GM21390 (cell line): ENCODE data around the gene C6.

ENCODE experiments used
- ATAC-seq: cut with Tn5 transposase; IDR thresholded peaks from one replicate; pipeline ENCODE4 v1.9.1; 2021; ENCODE audit not compliant: unreplicated experiment

Gene C6

GRCh38 chr5:41127967-41128690 lies 85.2 kb downstream of the C6 start:
- ATAC-seq, result no peak

GRCh38 chr5:41122459-41122858 lies 90.9 kb downstream of the C6 start:
- no peak for ATAC-seq

- no peak for ATAC-seq
Measured at GRCh38 chr5:41120600-41120999, 92.7 kb downstream of the C6 start.

- ATAC-seq, result no peak
Measured at GRCh38 chr5:41118177-41118576, 95.2 kb downstream of the C6 start.

GRCh38 chr5:41115281-41115680 lies 98.1 kb downstream of the C6 start:
- no peak for ATAC-seq

- no peak for ATAC-seq
Measured at GRCh38 chr5:41112486-41113455, 100.6 kb downstream of the C6 start.

- no peak for ATAC-seq
Measured at GRCh38 chr5:41109186-41109585, 104.1 kb downstream of the C6 start.

- ATAC-seq, result no peak
Measured at GRCh38 chr5:41102341-41102740, 111.0 kb downstream of the C6 start.

- ATAC-seq, result no peak
Measured at GRCh38 chr5:41097642-41098041, 115.7 kb downstream of the C6 start.

- ATAC-seq, result no peak
Measured at GRCh38 chr5:41095324-41096101, 117.8 kb downstream of the C6 start.

GRCh38 chr5:41094871-41095270 lies 118.5 kb downstream of the C6 start:
- no peak for ATAC-seq

GRCh38 chr5:41093803-41094202 lies 119.5 kb downstream of the C6 start:
- no peak for ATAC-seq
